Tibial nerve (tissue), 4 donors: ENCODE measurements around the gene SNRNP25. TPM values are rescaled to one million over a fixed set of nuclear protein-coding genes. Genes with fewer than 3 reads are reported as not detected.
"Not testable (repeated sequence)": the region's sequence is repeated elsewhere in the genome, so short reads cannot be mapped to it uniquely, and the experiment has no call there.

Source experiments
- DNase-seq, 2 donors: peaks; one replicate each; pipeline ENCODE4 v3.0.0-alpha.2; 2019; ENCODE audit warnings: low spot score in 2 of 2
- H3K27ac ChIP-seq, 4 donors: fragments of 200-600 bp; sonication (generic) in 3 of 4; one replicate each; pipeline ENCODE4 v1.5.1; 2017 to 2019; ENCODE audit warnings: mild to moderate bottlenecking in 1 of 4
- H3K27me3 ChIP-seq, 2 donors: fragments of 200-600 bp; sonication (generic) in 1 of 2; one replicate each; pipeline versions ENCODE4 v1.5.1 to v1.6.0; 2017 to 2019
- H3K36me3 ChIP-seq, 3 donors: fragments of 200-600 bp; sonication (generic); one replicate each; pipeline ENCODE4 v1.5.1; 2018 to 2019
- H3K4me1 ChIP-seq, 4 donors: fragments of 200-600 bp; sonication (generic) in 3 of 4; one replicate each; pipeline ENCODE4 v1.5.1; 2017 to 2019
- H3K4me3 ChIP-seq, 4 donors: fragments of 200-600 bp; sonication (generic) in 3 of 4; one replicate each; pipeline ENCODE4 v1.5.1; 2017 to 2019; ENCODE audit warnings: mild to moderate bottlenecking in 1 of 4, moderate library complexity in 1 of 4
- H3K9me3 ChIP-seq, 4 donors: fragments of 200-600 bp; sonication (generic) in 3 of 4; one replicate each; pipeline ENCODE4 v1.5.1; 2017 to 2019
- CTCF ChIP-seq, 5 experiments: fragments of 200-600 bp in 3 of 5; fragments of 450-650 bp in 2 of 5; sonication (generic) in 3 of 5; IDR thresholded peaks; one replicate each; pipeline ENCODE4 v1.5.1; 2016 to 2019; ENCODE audit warnings: antibody characterized with exemption in 5 of 5, mild to moderate bottlenecking in 3 of 5, moderate library complexity in 2 of 5
- EP300 ChIP-seq, 2 donors: sonication (generic); formaldehyde crosslinking; IDR thresholded peaks; one replicate each; pipeline ENCODE4 v1.6.1; 2017; ENCODE audit warnings: antibody characterized with exemption in 2 of 2, mild to moderate bottlenecking in 1 of 2
- POLR2A ChIP-seq, 2 donors: fragments of 450-650 bp; IDR thresholded peaks; one replicate each; pipeline ENCODE4 v1.6.1; 2017; ENCODE audit warnings: antibody characterized with exemption in 2 of 2, mild to moderate bottlenecking in 2 of 2, moderate library complexity in 2 of 2
- WGBS, 2 donors: methylation state at CpG; one replicate each; pipeline ENCODE4 v1.1.5; 2018; 5-methylcytosine and 5-hydroxymethylcytosine counted together
- total RNA-seq, 4 donors: library from RNA; depleted of rRNA; stranded (reverse); fragments of >200 nt; gene quantifications; one replicate each; pipeline ENCODE4 v1.1.0, GENCODE V29; 2016

The SNRNP25 gene
- 10 to 100 TPM in 3 of 4 donors, 1 to 10 TPM in 1; 9.3 to 21.6 (median 15.7) TPM for total RNA-seq

GRCh38 chr16:53346-54236 lies at the start of gene SNRNP25, which contains the start of gene POLR3K:
Gene SNRNP25, plus strand, starts transcription at chr16:53828. Its CDS starts 189 bp downstream, at chr16:54017.
Gene POLR3K, minus strand, starts transcription at chr16:53608. Its CDS starts 22 bp downstream, at chr16:53586.
- WGBS, 2 donors = 2 to 3% methylated on average over 56 to 69 of the region's 91 CpGs

GRCh38 chr16:9903-10665 lies 43.5 kb upstream of the SNRNP25 start:
- no peaks in the 10 kb centered on the region for H3K27me3 ChIP-seq
- WGBS, 2 donors = 67% methylated on average over 46 of the region's 48 CpGs; no CpG with 5 or more reads in 1 of the 2 donors
- H3K9me3 ChIP-seq = no peaks in the 10 kb centered on the region
- no peaks in the 10 kb centered on the region for H3K4me1 ChIP-seq
- no peak overlapping the region for H3K27ac ChIP-seq
- no peaks in the 10 kb centered on the region for H3K36me3 ChIP-seq
- DNase-seq = no peak
- H3K4me3 ChIP-seq = no peak overlapping the region
- TF ChIP-seq EP300 (IDR thresholded peaks at IDR 0.05) (no peak), CTCF (IDR thresholded peaks at IDR 0.05) (no peak), POLR2A (IDR thresholded peaks at IDR 0.05) (no peak)

More at GRCh38 chr16:53346-54236, at the start of gene SNRNP25, which contains the start of gene POLR3K:
- TF ChIP-seq POLR2A (IDR thresholded peaks at IDR 0.05) = peak; percentile 26 to 55
- TF ChIP-seq EP300 (IDR thresholded peaks at IDR 0.05) = peak in 1 of 2 donors; percentile 67
- peak in 2 of 5 experiments; percentile 10 to 53 for TF ChIP-seq CTCF (IDR thresholded peaks at IDR 0.05)
- Histone ChIP-seq H3K4me3 (peak within 1 kb of the TSS; percentile 74 to 89 (median 76)), H3K27ac (peak within 1 kb of the TSS; percentile 61 to 85 (median 82)), H3K4me1 (peaks cover 0 to 37% (median 9%) of the 10 kb centered on the region in 4 donors), H3K27me3 (no peaks in the 10 kb centered on the region), H3K36me3 (peaks cover 0 to 52% (median 3%) of the 10 kb centered on the region in 3 donors), H3K9me3 (no peaks in the 10 kb centered on the region)
- peak; percentile 100 for DNase-seq

- not testable (repeated sequence) for H3K4me3 ChIP-seq, H3K4me1 ChIP-seq, H3K27me3 ChIP-seq, H3K9me3 ChIP-seq, H3K36me3 ChIP-seq, H3K27ac ChIP-seq
- TF ChIP-seq CTCF (IDR thresholded peaks at IDR 0.05) = peak in 4 of 5 experiments; percentile 31 to 51 (median 33)
- DNase-seq = peak; percentile 100
- 40% methylated on average over 7 of the region's 27 CpGs; no CpG with 5 or more reads in 1 of the 2 donors for WGBS, 2 donors
Observed at GRCh38 chr16:10772-11171, 42.9 kb upstream of the SNRNP25 start.

- H3K36me3 ChIP-seq, H3K4me3 ChIP-seq, H3K27ac ChIP-seq, DNase-seq, H3K9me3 ChIP-seq, H3K4me1 ChIP-seq, H3K27me3 ChIP-seq: not testable (repeated sequence)
- 88% methylated on average over 20 of the region's 20 CpGs; no CpG with 5 or more reads in 1 of the 2 donors for WGBS, 2 donors
Observed at GRCh38 chr16:17062-17765, 36.4 kb upstream of the SNRNP25 start.

GRCh38 chr16:20886-21285 lies 32.7 kb upstream of the SNRNP25 start:
- not testable (repeated sequence) for H3K4me3 ChIP-seq, DNase-seq, H3K9me3 ChIP-seq, H3K27me3 ChIP-seq, H3K27ac ChIP-seq, H3K4me1 ChIP-seq, H3K36me3 ChIP-seq
- WGBS, 2 donors = 88 to 94% methylated on average over 12 of the region's 12 CpGs

GRCh38 chr16:24151-24550 lies 29.5 kb upstream of the SNRNP25 start:
- not testable (repeated sequence) for DNase-seq, H3K4me3 ChIP-seq, H3K4me1 ChIP-seq, H3K9me3 ChIP-seq, H3K27ac ChIP-seq, H3K27me3 ChIP-seq, H3K36me3 ChIP-seq
- 91% methylated on average over 15 of the region's 22 CpGs; no CpG with 5 or more reads in 1 of the 2 donors for WGBS, 2 donors

GRCh38 chr16:25926-26348 lies 27.7 kb upstream of the SNRNP25 start:
- H3K27me3 ChIP-seq, H3K27ac ChIP-seq, H3K36me3 ChIP-seq, H3K4me1 ChIP-seq, DNase-seq, H3K4me3 ChIP-seq, H3K9me3 ChIP-seq: not testable (repeated sequence)
- WGBS, 2 donors = 39% methylated on average over 3 of the region's 5 CpGs; no CpG with 5 or more reads in 1 of the 2 donors

GRCh38 chr16:30627-31026 lies 23.0 kb upstream of the SNRNP25 start:
- 44% methylated on average over 1 of the region's 7 CpGs; no CpG with 5 or more reads in 1 of the 2 donors for WGBS, 2 donors
- not testable (repeated sequence) for H3K4me1 ChIP-seq, H3K36me3 ChIP-seq, H3K27ac ChIP-seq, H3K9me3 ChIP-seq, H3K4me3 ChIP-seq, H3K27me3 ChIP-seq, DNase-seq
